ENCODE measurements around the gene ARIH2. TPM values are rescaled to one million over a fixed set of nuclear protein-coding genes. Genes with fewer than 3 reads are reported as not detected.

Gene ARIH2
- total RNA-seq, 3 donors from 2014 or later = 70.7 to 111 (median 100.0) TPM

GRCh38 chr3:49032646-49033304, 114.1 kb downstream of the ARIH2 start:
- intact Hi-C loops (cut with DNase I; ENCODE audit: low total_unique reads) = no loop called here
- H3K36me3 ChIP-seq = peaks cover 4% of the 10 kb centered on the region

GRCh38 chr3:49034650-49035049, 116.0 kb downstream of the ARIH2 start:
- no peaks in the 10 kb centered on the region for H3K27me3 ChIP-seq
- no peaks in the 10 kb centered on the region for H3K4me1 ChIP-seq
- H3K9me3 ChIP-seq = no peaks in the 10 kb centered on the region
- H3K36me3 ChIP-seq = peaks cover 4% of the 10 kb centered on the region
- no peak overlapping the region for H3K4me3 ChIP-seq
- TF ChIP-seq POLR2A (IDR thresholded peaks at IDR 0.05) (no peak), POLR2AphosphoS5 (IDR thresholded peaks at IDR 0.05) (no peak), CTCF (IDR thresholded peaks at IDR 0.05) (no peak)
- H3K27ac ChIP-seq = no peak overlapping the region
- no peak for DNase-seq (ENCODE audit: low spot score in 2 of 2)
- intact Hi-C loops (cut with DNase I; ENCODE audit: low total_unique reads) = no loop called here

More at GRCh38 chr3:49032646-49033304, 114.1 kb downstream of the ARIH2 start:
- H3K4me1 ChIP-seq = peaks cover 0 to 7% of the 10 kb centered on the region in 2 donors
- TF ChIP-seq POLR2AphosphoS5 (IDR thresholded peaks at IDR 0.05) = no peak
- TF ChIP-seq CTCF (IDR thresholded peaks at IDR 0.05) = no peak
- no peak for TF ChIP-seq POLR2A (IDR thresholded peaks at IDR 0.05)
- no peak for DNase-seq (ENCODE audit: low spot score in 2 of 2)
- H3K27ac ChIP-seq = no peak overlapping the region
- H3K4me3 ChIP-seq = no peak overlapping the region
- no peaks in the 10 kb centered on the region for H3K9me3 ChIP-seq
- no peaks in the 10 kb centered on the region for H3K27me3 ChIP-seq

- no peaks in the 10 kb centered on the region for H3K9me3 ChIP-seq
- H3K36me3 ChIP-seq = peaks cover 4% of the 10 kb centered on the region
- intact Hi-C loops (cut with DNase I; ENCODE audit: low total_unique reads) = no loop called here
- DNase-seq (ENCODE audit: low spot score in 2 of 2) = no peak
- no peak overlapping the region for H3K4me3 ChIP-seq
- TF ChIP-seq POLR2A (IDR thresholded peaks at IDR 0.05) (no peak), POLR2AphosphoS5 (IDR thresholded peaks at IDR 0.05) (no peak), CTCF (IDR thresholded peaks at IDR 0.05) (no peak)
- no peak overlapping the region for H3K27ac ChIP-seq
- no peaks in the 10 kb centered on the region for H3K27me3 ChIP-seq
- no peaks in the 10 kb centered on the region for H3K4me1 ChIP-seq
Measured at GRCh38 chr3:49035281-49035680, 116.6 kb downstream of the ARIH2 start.

Other genes with a start within 250 kb of the ARIH2 start
- gene NCKIPSD, start 232.9 kb upstream of the ARIH2 start, total RNA-seq = 10 to 100 TPM; 31.8 to 40.3 (median 36.4) TPM
- 100 to 1,000 TPM in 2 of 3 donors, 10 to 100 TPM in 1; 84.0 to 185 (median 126) TPM for gene IP6K2, start 201.6 kb upstream of the ARIH2 start, total RNA-seq
- gene PRKAR2A, start 71.0 kb upstream of the ARIH2 start, total RNA-seq = 10 to 100 TPM; 27.2 to 33.0 (median 30.7) TPM
- 10 to 100 TPM; 24.7 to 37.3 (median 30.2) TPM for gene SLC25A20, start 20.0 kb upstream of the ARIH2 start, total RNA-seq
- gene P4HTM, start 71.4 kb downstream of the ARIH2 start, total RNA-seq = 10 to 100 TPM; 29.9 to 59.7 (median 58.7) TPM
- 100 to 1,000 TPM in 2 of 3 donors, 10 to 100 TPM in 1; 57.9 to 143 (median 135) TPM for gene WDR6, start 88.5 kb downstream of the ARIH2 start, total RNA-seq
- gene DALRD3, start 99.7 kb downstream of the ARIH2 start, total RNA-seq = 10 to 100 TPM; 27.5 to 48.4 (median 37.7) TPM
- 100 to 1,000 TPM; 151 to 171 (median 164) TPM for gene NDUFAF3, start 103.3 kb downstream of the ARIH2 start, total RNA-seq
- 100 to 1,000 TPM; 123 to 216 (median 178) TPM for gene IMPDH2, start 110.6 kb downstream of the ARIH2 start, total RNA-seq
- 100 to 1,000 TPM in 1 of 3 donors, 10 to 100 TPM in 2; 73.1 to 115 (median 99.3) TPM for gene QRICH1, start 175.2 kb downstream of the ARIH2 start, total RNA-seq
- gene QARS1, start 185.9 kb downstream of the ARIH2 start, total RNA-seq = 100 to 1,000 TPM; 233 to 268 (median 252) TPM
- 10 to 100 TPM; 49.2 to 57.2 (median 56.2) TPM for gene USP19, start 202.0 kb downstream of the ARIH2 start, total RNA-seq
- gene LAMB2, start 214.2 kb downstream of the ARIH2 start, total RNA-seq = 100 to 1,000 TPM; 411 to 700 (median 540) TPM
- gene CCDC71, start 247.5 kb downstream of the ARIH2 start, total RNA-seq = 10 to 100 TPM; 29.0 to 39.7 (median 31.8) TPM

Measured in breast epithelium (tissue), 4 donors.